LNCaP clone FGC (cell line): ENCODE data around the gene RIPOR2.

Source experiments
- DNase-seq: peaks from one replicate; pipeline ENCODE4 v3.0.0-alpha.2; 2011; ENCODE audit warnings: low read depth
- H3K4me3 ChIP-seq: 2 replicates; pipeline ENCODE4 v1.5.1; 2011; ENCODE audit warnings: mild to moderate bottlenecking, low read depth, low read length, control low read depth
- TF ChIP-seq, protein P1 (sequence below): IDR thresholded peaks from 2 replicates; pipeline ENCODE4 v1.5.1; 2012; ENCODE audit warnings: mild to moderate bottlenecking; ENCODE audit not compliant: control insufficient read depth, insufficient read depth; ENCODE audit errors: extremely low read depth

The RIPOR2 gene, protein sequence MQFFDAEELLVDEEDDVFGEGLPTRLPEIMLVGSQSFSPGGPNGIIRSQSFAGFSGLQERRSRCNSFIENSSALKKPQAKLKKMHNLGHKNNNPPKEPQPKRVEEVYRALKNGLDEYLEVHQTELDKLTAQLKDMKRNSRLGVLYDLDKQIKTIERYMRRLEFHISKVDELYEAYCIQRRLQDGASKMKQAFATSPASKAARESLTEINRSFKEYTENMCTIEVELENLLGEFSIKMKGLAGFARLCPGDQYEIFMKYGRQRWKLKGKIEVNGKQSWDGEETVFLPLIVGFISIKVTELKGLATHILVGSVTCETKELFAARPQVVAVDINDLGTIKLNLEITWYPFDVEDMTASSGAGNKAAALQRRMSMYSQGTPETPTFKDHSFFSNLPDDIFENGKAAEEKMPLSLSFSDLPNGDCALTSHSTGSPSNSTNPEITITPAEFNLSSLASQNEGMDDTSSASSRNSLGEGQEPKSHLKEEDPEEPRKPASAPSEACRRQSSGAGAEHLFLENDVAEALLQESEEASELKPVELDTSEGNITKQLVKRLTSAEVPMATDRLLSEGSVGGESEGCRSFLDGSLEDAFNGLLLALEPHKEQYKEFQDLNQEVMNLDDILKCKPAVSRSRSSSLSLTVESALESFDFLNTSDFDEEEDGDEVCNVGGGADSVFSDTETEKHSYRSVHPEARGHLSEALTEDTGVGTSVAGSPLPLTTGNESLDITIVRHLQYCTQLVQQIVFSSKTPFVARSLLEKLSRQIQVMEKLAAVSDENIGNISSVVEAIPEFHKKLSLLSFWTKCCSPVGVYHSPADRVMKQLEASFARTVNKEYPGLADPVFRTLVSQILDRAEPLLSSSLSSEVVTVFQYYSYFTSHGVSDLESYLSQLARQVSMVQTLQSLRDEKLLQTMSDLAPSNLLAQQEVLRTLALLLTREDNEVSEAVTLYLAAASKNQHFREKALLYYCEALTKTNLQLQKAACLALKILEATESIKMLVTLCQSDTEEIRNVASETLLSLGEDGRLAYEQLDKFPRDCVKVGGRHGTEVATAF

DNA sequence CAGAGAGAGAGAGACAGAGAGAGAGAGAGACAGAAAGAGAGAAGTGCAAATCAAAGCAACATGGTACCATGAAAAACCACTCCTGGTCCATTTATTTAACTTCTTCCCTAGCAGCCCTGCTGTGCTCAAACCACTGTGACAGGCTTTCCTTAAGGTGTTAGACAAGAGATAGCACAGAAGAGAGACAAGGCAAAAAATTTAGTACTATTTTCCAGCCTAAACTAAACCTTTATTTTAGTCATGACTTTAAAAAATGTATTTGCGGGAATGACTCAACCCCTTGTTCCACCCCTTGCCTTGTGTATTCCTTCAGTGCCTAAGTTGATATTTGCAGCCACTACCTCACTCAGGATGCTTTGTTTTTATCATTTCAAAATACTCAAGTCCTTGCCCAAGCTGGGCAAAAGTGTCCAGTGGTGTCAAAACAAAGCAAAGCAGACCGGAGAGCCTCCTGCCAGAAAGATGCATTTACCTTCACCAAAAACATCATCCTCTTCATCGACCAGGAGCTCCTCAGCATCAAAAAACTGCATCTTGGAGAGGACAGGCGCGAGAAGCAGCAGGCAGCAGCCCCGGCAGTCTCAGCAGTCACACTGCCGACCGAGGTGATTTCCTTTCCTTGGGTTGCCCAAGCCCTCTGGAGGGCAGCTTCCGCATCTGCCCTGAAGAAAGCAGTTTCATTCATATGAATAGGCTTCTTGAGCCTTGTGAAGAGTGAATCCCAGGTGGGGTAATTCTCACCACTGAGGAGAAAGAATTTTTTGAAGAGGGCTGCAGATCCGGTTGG is at the start of gene RIPOR2:
RIPOR2 (minus strand) TSS at position 595 of the 787 bp plus-strand sequence; CDS start at position 533, 62 bp downstream.
- no peak within 1 kb of the TSS for H3K4me3 ChIP-seq
- TF ChIP-seq, protein P1, sequence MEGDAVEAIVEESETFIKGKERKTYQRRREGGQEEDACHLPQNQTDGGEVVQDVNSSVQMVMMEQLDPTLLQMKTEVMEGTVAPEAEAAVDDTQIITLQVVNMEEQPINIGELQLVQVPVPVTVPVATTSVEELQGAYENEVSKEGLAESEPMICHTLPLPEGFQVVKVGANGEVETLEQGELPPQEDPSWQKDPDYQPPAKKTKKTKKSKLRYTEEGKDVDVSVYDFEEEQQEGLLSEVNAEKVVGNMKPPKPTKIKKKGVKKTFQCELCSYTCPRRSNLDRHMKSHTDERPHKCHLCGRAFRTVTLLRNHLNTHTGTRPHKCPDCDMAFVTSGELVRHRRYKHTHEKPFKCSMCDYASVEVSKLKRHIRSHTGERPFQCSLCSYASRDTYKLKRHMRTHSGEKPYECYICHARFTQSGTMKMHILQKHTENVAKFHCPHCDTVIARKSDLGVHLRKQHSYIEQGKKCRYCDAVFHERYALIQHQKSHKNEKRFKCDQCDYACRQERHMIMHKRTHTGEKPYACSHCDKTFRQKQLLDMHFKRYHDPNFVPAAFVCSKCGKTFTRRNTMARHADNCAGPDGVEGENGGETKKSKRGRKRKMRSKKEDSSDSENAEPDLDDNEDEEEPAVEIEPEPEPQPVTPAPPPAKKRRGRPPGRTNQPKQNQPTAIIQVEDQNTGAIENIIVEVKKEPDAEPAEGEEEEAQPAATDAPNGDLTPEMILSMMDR = no peak
- no peak for DNase-seq

- no peak overlapping the region for H3K4me3 ChIP-seq
- DNase-seq = no peak
- TF ChIP-seq, protein P1 = no peak
Measured at GRCh38 chr6:24985323-24985722, 49.6 kb upstream of the RIPOR2 start.

- TF ChIP-seq, protein P1 = no peak
- H3K4me3 ChIP-seq = no peak overlapping the region
- no peak for DNase-seq
Measured at GRCh38 chr6:24982231-24982630, 46.5 kb upstream of the RIPOR2 start.

- TF ChIP-seq, protein P1 = no peak
- H3K4me3 ChIP-seq = no peak overlapping the region
Measured at GRCh38 chr6:24981386-24981760, 45.6 kb upstream of the RIPOR2 start.

DNA sequence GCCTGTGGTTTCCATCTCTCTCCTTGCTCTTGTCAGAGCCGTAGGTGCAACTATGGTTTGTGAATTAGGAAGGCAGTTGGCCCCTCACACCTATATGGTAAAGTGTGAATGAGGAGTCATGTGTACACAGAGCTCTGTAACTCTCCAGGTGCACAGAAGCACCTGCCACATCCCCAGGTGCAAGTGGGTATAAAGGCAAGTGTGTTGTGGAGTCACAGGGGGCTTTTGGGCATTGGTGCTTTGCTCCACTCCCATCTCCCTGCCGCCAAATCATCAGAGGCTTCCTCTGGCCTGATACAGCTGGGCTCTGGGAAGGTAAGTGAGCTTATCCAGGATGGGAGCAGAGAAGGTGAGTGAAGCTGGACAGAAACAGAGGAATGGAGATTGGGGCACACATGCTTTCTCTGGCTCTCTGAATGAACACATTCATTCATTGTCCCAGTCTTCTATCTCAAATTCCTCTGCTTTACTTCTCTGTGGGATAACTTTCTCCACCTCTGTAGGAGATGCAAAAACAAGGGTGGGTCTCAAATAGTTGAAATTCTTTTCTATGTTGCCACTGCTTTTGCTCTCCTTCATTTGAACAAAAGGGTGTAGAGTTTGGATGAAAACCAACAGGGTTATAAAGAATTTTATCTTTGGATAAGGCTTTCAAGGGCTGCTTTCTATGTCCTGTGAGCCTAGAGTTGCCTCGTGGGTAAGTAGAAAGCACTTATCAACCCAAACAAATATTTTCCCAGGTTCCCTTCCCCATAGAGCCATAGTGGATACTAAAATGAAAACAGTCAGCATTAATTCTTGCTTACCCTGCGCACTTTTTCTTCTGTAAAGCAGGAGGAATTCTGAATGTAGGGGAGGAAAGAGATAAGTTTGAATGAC is 45.0 kb upstream of the RIPOR2 start:
- no peak for DNase-seq
- H3K4me3 ChIP-seq = no peak overlapping the region
- TF ChIP-seq, protein P1 = no peak

More at GRCh38 chr6:24981386-24981760, 45.6 kb upstream of the RIPOR2 start:
- no peak for DNase-seq
